GM21367 (cell line): Measurements from ENCODE around the gene REX1BD.
"Not testable (repeated sequence)": the region's sequence is repeated elsewhere in the genome, so short reads cannot be mapped to it uniquely, and the experiment has no call there.

ENCODE experiments used
- ATAC-seq: cut with Tn5 transposase; IDR thresholded peaks from one replicate; pipeline ENCODE4 v1.9.1; 2021; ENCODE audit not compliant: unreplicated experiment

The REX1BD gene

GRCh38 chr19:18576383-18576782 is 12.2 kb upstream of the REX1BD start:
- no peak for ATAC-seq

- ATAC-seq = no peak
Measured at GRCh38 chr19:18577365-18577914, 11.2 kb upstream of the REX1BD start.

DNA sequence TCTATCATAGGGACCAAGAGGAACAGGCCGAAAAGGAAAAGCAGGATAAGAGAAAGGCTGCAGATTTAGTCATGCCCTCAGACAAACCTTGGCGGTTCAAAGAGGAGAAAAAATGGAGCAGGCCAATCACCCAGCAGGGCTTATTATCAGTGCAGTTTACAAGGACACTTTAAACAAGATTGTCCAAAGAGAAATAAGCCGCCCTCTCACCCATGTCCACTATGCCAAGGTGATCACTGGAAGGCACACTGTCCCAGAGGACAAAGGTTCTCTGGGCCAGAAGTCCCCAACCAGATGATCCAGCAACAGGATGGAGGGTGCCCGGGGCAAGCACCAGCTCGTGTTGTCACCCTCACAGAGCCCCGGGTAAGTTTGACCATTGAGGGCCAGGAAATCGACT is 8.3 kb upstream of the REX1BD start:
- no peak for ATAC-seq

DNA sequence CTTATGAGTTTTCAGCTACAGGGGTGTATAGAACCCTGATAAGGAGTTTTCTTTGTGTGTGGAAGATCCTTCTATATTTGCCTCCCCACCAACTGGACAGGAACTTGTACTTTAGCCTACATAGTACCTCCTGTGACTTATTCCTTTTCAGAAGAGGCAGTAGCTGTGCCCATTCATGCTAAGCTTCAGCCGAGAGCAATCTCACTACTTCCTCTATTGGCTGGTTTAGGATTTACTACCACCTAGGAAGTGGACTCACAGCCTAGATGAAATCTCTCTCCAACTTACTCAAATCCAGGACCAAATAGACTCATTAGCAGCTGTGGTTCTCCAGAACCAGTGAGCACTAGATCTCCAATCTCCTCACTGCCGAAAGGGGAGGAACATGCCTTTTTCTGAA is 2.3 kb upstream of the REX1BD start:
- no peak for ATAC-seq

GRCh38 chr19:18587561-18587960 is 1.0 kb upstream of the REX1BD start:
- ATAC-seq = no peak

GRCh38 chr19:18587962-18588610 is 512 bp upstream of the REX1BD start:
- no peak for ATAC-seq

DNA sequence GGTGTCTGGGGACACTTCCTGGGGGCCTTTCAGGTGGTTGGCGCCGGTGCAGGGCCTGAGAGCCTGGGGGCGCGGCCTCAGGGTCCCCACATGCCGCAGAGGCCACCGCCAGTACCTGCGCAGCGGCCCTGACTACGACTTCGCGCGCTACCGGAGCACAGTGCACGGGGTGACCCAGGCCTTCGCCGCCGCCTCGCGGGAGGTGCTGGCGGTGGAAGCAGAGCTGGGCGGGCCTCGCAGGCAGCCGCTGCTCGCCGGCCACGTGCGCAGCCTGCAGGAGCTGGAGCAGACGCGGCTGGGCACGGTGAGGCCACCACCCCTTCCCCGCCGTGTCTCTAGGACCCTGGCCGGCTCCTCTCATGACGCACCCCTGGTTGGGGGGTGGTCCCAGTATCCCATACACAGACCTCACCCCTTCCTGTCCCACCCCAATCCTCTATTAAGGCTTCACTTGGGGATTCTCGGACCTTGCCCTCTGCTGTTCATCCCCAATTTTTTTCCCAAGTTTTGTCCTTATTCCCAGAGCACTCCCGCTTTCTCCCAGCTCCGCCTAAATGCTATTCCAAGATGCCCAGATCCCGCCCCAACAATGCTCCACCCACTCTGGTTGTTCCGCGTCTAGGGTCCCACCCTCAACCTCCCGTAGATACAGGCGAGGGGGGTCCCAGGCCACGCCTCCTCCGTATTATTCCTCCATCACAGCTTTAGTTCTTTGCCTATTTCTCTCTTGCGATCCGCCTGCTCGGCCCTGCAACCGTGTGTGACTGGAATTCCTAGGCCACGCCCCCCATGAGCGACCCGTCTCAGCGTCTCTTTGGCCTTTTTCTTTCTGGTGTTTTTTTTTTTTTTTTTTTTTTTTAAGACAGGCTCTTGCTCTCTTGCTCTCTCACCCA is 1.0 kb downstream of the REX1BD start:
- ATAC-seq = peak; percentile 25

DNA sequence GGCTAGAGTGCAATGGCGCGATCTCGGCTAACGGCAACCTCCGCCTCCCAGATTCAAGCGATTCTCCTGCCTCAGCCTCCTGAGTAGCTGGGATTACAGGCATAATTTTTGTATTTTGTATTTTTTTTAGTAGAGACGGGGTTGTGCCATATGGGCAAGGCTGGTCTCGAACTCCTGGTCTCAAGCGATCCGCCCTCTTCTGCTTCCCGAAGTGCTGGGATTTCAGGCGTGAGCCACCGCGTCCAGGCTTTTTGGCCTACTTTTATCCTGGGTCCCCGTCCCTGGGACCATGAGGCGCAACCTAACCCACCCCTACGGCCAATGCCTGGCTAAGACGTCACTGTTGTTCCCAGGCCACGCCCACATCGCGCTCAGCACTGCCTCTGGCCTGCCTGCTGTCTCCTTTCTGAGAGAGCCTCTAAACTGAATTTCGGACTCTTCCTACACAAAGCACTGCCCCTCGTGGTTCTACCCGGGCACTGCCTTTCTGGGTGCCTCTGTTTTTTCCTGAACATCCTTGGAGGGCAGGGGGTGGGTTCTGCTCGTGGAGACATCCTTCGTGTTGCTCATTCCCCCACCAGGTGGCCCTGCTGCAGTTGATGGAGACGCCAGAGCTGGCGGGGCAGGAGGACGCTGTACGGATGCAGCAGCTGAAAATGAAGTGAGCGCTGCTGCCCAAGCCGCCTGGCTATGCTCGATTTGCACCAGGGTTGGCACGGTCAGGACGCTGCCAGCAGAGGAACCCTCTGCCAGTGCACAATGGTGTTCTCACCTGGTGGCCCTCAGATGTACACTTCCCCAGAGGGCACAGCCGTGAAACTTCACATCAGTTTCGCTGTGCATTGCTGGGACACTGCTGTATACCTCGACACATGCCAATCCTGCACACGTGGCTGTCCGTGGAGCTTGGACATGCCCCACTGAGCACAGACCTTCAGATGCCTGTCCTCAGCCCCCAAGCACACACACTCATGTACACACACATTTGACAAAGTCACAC is 2.0 kb downstream of the REX1BD start:
- no peak for ATAC-seq

DNA sequence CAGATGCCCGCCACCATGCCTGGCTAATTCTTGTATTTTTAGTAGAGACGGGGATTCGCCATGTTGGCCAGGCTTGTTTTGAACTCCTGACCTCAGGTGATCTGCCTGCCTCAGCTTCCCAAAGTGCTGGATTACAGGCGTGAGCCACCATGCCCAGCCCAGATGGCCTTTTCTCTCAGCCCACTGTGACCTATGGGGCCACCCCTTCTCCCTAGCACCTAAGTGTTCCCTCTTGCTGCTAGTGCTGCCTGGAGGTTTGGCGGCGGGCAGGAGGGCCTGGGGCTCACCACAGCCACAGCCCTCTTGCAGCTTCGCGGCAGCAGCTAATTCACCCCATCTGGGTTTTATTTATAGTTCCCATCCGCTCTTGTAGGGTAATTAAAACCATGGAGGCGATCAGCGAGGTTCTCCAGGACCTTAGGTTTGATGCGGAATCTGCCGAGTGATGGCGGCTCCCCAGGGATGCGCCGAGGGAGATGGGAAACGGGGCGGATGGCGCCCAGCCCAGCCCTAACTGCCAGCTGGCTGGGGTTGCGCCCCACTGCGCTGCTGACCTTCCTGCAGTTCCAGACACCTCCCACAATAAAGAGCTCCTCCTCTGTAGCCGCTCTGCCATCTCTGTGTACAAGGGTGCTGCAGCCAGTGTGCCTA is 3.3 kb downstream of the REX1BD start:
- no peak for ATAC-seq

DNA sequence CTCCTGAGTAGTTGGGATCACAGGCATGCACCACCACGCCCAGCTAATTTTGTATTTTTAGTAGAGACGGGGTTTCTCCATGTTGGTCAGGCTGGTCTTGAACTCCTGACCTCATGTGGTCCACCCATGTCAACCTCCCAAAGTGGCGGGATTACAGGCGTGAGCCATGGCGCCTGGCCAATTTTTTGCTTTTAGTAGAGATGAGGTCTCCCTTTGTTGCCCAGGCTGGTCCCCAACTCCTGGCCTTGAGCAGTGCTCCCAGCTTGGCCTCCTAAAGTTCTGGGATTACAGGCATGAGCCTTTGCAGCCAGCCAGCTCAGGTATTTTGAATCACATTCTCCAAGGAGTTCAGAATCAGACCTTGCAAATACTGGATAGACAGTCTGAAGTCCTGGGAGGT is 4.1 kb downstream of the REX1BD start:
- not testable (repeated sequence) for ATAC-seq

DNA sequence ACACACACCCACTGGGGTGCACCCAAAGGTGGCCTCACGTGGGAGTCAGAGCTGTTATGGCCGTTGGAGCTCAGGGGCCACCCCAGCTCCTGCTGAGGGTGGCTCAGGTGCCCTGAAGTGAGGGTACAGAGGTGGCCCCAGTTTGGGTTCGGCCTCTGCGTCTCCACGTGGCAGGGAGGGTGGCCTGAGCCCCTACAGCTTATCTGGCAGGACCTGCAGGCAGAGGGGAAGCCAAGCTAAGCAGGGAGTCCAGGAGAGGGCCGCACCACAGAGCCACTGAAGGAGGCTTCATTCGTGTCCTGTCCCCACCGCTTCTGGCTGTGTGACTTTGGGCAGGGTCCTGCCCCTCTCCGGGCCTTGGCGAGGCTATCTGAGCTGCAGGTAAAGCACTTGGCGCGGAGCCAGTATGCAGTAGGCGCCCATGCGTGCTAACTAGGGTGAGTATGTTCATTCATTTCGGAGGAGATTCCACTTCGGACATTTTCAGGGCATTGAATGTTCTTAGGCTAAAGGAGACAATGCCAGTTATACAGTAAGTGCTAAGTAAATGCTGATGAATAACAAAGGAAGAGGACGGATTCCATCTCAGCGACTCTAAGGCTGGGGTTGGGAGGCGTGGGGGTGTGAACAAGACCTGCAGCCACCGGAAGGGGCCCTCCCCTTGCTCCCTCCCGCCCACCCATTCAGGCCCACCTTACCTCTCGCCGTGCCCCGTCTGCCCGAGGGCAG is 4.9 kb downstream of the REX1BD start:
- ATAC-seq = no peak

DNA sequence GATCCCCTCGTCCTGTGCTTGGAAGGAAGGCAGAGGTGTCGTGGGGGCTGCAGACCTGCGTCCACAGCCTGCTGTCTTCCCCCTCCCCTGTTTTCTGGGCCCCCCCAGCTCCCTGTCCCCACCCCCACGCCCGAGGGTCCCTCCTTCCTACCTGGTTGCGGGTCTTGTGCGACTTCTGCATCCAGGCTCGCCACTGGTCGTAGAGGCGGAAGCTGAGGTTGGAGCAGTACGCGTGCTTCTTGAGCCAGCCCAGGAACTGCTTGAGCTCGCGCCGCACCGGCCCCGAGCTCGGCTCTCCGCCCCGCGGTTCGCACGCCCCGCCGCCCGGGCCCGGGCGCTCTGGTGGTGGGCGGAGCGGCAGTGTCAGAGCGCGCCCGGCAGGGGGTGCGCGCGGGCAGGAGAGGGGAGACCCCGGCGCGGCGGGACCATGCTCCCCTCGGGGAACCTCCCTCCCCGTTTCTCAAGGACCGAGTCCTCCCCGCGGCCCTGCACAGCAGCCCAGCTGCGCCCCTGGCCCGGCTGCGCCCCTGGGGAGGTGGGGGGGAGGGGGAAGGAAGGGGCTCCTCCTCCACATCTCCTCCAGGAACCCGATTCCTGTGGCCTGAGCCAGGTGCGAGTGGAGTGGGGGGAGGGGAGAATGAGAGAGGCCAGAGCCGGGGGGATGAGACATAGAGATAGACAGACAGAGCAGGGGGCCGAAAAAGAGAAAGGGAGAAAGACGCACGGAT is 5.7 kb downstream of the REX1BD start:
- no peak for ATAC-seq

GRCh38 chr19:18594824-18595373 is 6.3 kb downstream of the REX1BD start:
- ATAC-seq = no peak

DNA sequence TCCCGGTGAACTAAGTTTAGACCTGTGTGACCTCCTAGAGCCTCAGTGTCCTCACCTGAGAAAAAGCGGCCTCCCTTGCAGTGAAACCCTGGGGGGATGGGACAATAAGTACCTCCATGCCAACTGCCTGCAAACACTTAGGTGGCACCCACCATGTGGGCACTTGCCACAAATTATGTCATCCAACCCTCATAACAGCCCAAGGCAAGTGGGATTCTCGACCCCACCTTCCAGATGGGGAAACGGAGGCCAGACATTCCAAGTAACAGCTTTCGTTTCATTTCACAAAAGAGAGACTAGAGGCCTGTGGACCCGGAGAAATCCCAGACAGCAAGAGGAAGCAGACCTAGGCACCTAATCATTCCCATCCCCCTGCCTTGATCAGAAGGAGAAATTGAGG is 6.9 kb downstream of the REX1BD start:
- no peak for ATAC-seq

DNA sequence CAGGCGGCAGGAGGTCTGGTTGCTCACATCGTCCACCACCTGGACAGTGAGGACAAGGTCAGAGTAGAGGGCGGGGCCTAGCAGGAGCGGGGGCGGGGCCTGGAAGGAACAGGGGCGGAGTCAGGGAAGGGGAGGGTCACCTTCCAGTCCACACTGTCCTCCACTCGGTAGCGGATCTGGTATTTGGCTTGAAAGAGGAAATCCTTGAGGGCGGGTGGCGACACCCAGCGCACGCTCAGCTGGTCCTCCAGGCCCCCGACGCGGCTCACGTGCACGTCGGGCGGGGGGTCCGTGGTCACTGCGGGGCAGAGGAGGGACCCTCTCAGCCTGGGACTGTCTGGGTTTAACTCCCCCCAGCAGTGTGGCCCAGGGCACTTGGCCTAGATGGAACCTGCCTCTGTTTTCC is 8.2 kb downstream of the REX1BD start:
- ATAC-seq = no peak

- no peak for ATAC-seq
Measured at GRCh38 chr19:18597809-18598660, 9.4 kb downstream of the REX1BD start.

- ATAC-seq = no peak
Measured at GRCh38 chr19:18599485-18599884, 10.9 kb downstream of the REX1BD start.
